Loucy (cell line): ENCODE measurements around the gene TENT4B.

Experiments
- H2AFZ ChIP-seq: fragments of 200-600 bp; sonication (generic); 2 replicates; pipeline ENCODE4 v1.6.0; 2016; ENCODE audit warnings: antibody characterized with exemption, mild to moderate bottlenecking, low read length, moderate library complexity
- H3F3A ChIP-seq: fragments of 200-600 bp; 2 replicates; pipeline ENCODE4 v1.6.0; 2016; ENCODE audit warnings: antibody characterized with exemption, low read depth, mild to moderate bottlenecking
- H3K27me3 ChIP-seq: fragments of 200-600 bp; sonication (generic); 2 replicates; pipeline ENCODE4 v1.6.1; 2014; ENCODE audit warnings: low read length, mild to moderate bottlenecking; ENCODE audit not compliant: insufficient read depth, poor library complexity, severe bottlenecking
- H3K36me3 ChIP-seq: fragments of 200-600 bp; sonication (generic); 2 replicates; pipeline ENCODE4 v1.6.1; 2016; ENCODE audit warnings: low read length; ENCODE audit not compliant: insufficient read depth
- H3K4me1 ChIP-seq: fragments of 200-600 bp; sonication (generic); 2 replicates; pipeline ENCODE4 v1.5.1; 2014; ENCODE audit warnings: low read length, mild to moderate bottlenecking; ENCODE audit not compliant: insufficient read depth, poor library complexity, severe bottlenecking
- H3K4me2 ChIP-seq: fragments of 200-600 bp; sonication (generic); 2 replicates; pipeline ENCODE4 v1.6.0; 2014; ENCODE audit warnings: antibody characterized with exemption, low read length, low read depth, mild to moderate bottlenecking; ENCODE audit not compliant: poor library complexity, severe bottlenecking
- H3K4me3 ChIP-seq: fragments of 200-600 bp; sonication (generic); 2 replicates; pipeline ENCODE4 v1.5.1; 2014; ENCODE audit warnings: low read length, mild to moderate bottlenecking, mixed read lengths; ENCODE audit not compliant: poor library complexity, severe bottlenecking
- H3K79me2 ChIP-seq: fragments of 200-600 bp; sonication (generic); 2 replicates; pipeline ENCODE4 v1.6.1; 2014; ENCODE audit warnings: low read length; ENCODE audit not compliant: insufficient read depth
- H3K9ac ChIP-seq: fragments of 200-600 bp; sonication (generic); 2 replicates; pipeline ENCODE4 v1.6.0; 2014; ENCODE audit warnings: mild to moderate bottlenecking, low read depth, low read length, moderate library complexity; ENCODE audit not compliant: poor library complexity, severe bottlenecking
- H3K9me2 ChIP-seq: fragments of 200-600 bp; sonication (generic); replicated peaks from 2 replicates; pipeline ENCODE4 v1.6.1; 2016; ENCODE audit warnings: low read depth, low read length, mixed read lengths
- H3K9me3 ChIP-seq: fragments of 200-600 bp; sonication (generic); 2 replicates; pipeline ENCODE4 v1.6.1; 2014; ENCODE audit warnings: mild to moderate bottlenecking, antibody characterized with exemption, low read length, low read depth; ENCODE audit not compliant: insufficient read depth
- H4K20me1 ChIP-seq: fragments of 200-600 bp; sonication (generic); 2 replicates; pipeline ENCODE4 v1.6.0; 2014; ENCODE audit warnings: antibody characterized with exemption, low read length, mild to moderate bottlenecking; ENCODE audit not compliant: insufficient read depth, poor library complexity, severe bottlenecking
- EZH2phosphoT487 ChIP-seq: fragments of 200-600 bp; IDR thresholded peaks from 2 replicates; pipeline ENCODE4 v1.6.1; 2018; ENCODE audit warnings: antibody characterized with exemption, mild to moderate bottlenecking, moderate library complexity, borderline replicate concordance
- TF ChIP-seq, protein P1 (sequence below): fragments of 200-600 bp; sonication (generic); conservative IDR thresholded peaks from 2 replicates; pipeline ENCODE4 v1.5.1; 2014; ENCODE audit warnings: mild to moderate bottlenecking, antibody characterized with exemption, low read length

TENT4B gene

DNA sequence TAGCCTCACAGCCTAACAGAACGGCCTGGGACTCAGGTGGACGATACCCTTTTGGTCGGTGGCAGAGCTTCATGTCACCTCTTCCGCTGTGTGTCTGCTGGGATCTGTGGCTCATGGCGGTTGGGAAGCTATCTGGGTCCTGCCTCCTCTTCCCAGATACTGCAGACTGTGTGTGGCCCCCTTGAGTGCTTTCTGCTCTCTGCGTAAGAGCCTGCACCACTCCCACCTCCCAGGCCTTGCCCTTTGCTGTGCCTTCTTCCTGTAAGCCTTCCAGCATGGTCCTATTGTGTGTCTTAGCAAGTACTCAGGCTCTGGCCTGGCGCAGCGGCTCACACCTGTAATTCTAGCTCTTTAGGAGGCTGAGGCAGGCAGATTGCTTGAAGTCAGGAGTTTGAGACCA is 95.7 kb downstream of the TENT4B start:
- no peak overlapping the region for H3K4me2 ChIP-seq
- H2AFZ ChIP-seq, result no peak overlapping the region
- H3F3A ChIP-seq, result no peaks in the 10 kb centered on the region
- peaks cover 14% of the 10 kb centered on the region for H3K4me1 ChIP-seq
- TF ChIP-seq, protein P1, sequence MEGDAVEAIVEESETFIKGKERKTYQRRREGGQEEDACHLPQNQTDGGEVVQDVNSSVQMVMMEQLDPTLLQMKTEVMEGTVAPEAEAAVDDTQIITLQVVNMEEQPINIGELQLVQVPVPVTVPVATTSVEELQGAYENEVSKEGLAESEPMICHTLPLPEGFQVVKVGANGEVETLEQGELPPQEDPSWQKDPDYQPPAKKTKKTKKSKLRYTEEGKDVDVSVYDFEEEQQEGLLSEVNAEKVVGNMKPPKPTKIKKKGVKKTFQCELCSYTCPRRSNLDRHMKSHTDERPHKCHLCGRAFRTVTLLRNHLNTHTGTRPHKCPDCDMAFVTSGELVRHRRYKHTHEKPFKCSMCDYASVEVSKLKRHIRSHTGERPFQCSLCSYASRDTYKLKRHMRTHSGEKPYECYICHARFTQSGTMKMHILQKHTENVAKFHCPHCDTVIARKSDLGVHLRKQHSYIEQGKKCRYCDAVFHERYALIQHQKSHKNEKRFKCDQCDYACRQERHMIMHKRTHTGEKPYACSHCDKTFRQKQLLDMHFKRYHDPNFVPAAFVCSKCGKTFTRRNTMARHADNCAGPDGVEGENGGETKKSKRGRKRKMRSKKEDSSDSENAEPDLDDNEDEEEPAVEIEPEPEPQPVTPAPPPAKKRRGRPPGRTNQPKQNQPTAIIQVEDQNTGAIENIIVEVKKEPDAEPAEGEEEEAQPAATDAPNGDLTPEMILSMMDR, result no peak
- no peak for TF ChIP-seq EZH2phosphoT487
- H3K79me2 ChIP-seq, result no peaks in the 10 kb centered on the region
- no peaks in the 10 kb centered on the region for H3K36me3 ChIP-seq
- H3K4me3 ChIP-seq, result no peak overlapping the region
- H3K27me3 ChIP-seq, result no peaks in the 10 kb centered on the region
- H3K9me3 ChIP-seq, result no peaks in the 10 kb centered on the region
- H3K9me2 ChIP-seq, result no peaks in the 10 kb centered on the region
- no peaks in the 10 kb centered on the region for H4K20me1 ChIP-seq
- no peak overlapping the region for H3K9ac ChIP-seq

DNA sequence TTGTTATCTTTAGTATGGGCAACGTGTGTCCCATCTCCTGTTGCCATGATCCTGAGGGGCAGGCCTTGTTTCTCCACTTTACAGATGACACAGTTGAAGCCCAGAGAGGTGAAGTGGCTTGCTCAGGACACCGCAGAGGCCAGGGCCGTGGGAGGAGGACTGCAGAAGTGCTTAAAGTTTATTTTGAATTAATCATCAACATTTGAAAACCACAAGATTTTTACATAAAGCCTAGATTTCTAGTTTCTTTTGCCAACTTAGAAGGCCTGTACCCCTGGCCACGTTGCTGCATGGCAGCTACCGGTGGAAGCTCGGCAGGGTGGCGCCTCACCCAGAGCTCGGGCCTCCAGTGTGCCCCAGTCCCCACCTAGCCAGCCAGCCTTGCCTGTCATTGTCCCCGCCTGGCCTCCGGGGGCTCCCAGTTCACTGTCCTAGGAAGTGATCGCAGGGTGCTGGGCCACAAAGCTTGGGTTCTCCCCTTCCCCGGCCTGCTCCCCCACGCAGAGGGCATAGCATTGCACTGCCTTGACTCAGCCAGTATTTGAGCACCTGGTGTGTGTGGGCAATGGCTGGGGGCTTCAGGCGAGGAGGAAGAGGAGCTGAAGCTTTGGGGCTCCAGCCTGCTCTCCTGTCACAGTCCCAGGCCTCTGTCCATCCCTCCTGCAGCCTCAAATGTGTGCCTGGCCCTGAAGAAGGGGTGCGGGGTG is 98.4 kb downstream of the TENT4B start:
- TF ChIP-seq EZH2phosphoT487, result no peak
- TF ChIP-seq, protein P1, result peak; percentile 18; the same call in 1 of the 2 replicates
- Histone ChIP-seq H3K4me1 (peaks cover 9% of the 10 kb centered on the region), H3K4me3 (no peak overlapping the region), H3K9me2 (no peaks in the 10 kb centered on the region), H3K9me3 (no peaks in the 10 kb centered on the region), H3K4me2 (no peak overlapping the region), H3K36me3 (no peaks in the 10 kb centered on the region), H3F3A (no peaks in the 10 kb centered on the region), H2AFZ (no peak overlapping the region), H3K9ac (no peak overlapping the region), H4K20me1 (no peaks in the 10 kb centered on the region), H3K79me2 (no peaks in the 10 kb centered on the region), H3K27me3 (no peaks in the 10 kb centered on the region)

DNA sequence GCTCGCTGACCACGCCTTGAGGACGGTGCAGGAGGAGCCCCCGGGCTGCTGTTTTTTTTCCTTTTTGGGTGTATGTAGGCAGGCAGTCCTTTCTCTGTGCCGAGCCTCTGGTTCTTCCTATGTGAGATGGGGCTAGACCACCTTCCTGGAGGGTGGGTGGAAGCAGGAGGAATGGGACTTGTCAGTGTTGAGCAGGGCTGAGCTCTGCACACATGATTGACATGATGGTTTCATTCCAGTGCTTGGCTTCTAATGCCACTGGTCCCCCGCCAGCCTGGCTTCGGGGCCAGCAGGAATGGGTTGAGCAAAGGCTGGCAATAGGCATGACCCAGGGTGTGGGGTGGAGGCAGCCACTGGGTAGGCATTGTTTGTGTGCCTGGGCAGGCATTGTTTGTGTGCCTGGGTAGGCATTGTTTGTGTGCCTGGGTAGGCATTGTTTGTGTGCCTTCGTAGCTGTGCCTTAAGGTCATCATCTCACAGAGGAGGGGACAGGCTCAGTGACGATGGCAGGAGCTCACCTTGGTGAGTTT is 99.0 kb downstream of the TENT4B start:
- H3K4me2 ChIP-seq, result no peak overlapping the region
- H3K27me3 ChIP-seq, result no peaks in the 10 kb centered on the region
- no peaks in the 10 kb centered on the region for H3K79me2 ChIP-seq
- no peak overlapping the region for H2AFZ ChIP-seq
- H4K20me1 ChIP-seq, result no peaks in the 10 kb centered on the region
- no peaks in the 10 kb centered on the region for H3K9me2 ChIP-seq
- peaks cover 9% of the 10 kb centered on the region for H3K4me1 ChIP-seq
- no peaks in the 10 kb centered on the region for H3K36me3 ChIP-seq
- H3K9ac ChIP-seq, result no peak overlapping the region
- H3K9me3 ChIP-seq, result no peaks in the 10 kb centered on the region
- TF ChIP-seq, protein P1, result no peak
- no peak for TF ChIP-seq EZH2phosphoT487
- H3K4me3 ChIP-seq, result no peak overlapping the region
- H3F3A ChIP-seq, result no peaks in the 10 kb centered on the region
